Stimulated activated CD8-positive, alpha-beta memory T cell treated with anti-CD3 and anti-CD28 coated beads, Interleukin-2, amount 100 ng/mL, for 48 hours (primary cell): ENCODE data around the gene KRTAP2-2.
"Not testable (repeated sequence)": the region's sequence is repeated elsewhere in the genome, so short reads cannot be mapped to it uniquely, and the experiment has no call there.

Source experiments
- DNase-seq, 2 donors: peaks; one replicate each; pipeline ENCODE4 v3.0.0-alpha.2; 2020; ENCODE audit warnings: low read depth in 2 of 2

The KRTAP2-2 gene

DNA sequence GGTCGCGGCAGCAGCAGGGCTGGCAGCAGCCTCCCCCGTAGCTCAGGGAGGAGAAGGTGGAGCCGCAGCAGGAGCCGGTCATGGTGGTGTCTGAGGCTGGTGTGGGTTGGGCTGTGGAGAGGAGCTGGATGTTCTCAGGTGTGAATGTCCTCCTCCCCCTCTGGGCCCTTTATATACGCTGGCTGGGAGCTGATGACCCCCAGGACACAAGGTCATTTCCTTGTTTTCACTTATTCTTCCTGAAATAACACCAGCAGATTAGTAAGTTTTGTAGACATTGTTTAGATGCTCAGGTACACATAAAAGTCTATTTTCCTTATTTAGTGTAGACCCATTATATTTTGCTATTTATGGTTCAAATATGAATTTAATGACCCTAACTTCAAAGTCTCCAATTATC is at the start of gene KRTAP2-2:
Gene KRTAP2-2, minus strand, starts transcription at position 101 of the 400 bp plus-strand sequence. Its CDS starts 19 bp downstream, at position 82.
- DNase-seq, result not testable (repeated sequence)

GRCh38 chr17:41104386-41105038 is 49.5 kb upstream of the KRTAP2-2 start:
- DNase-seq, result not testable (repeated sequence)

- DNase-seq, result no peak
Observed at GRCh38 chr17:41103896-41104295, 48.9 kb upstream of the KRTAP2-2 start.

DNA sequence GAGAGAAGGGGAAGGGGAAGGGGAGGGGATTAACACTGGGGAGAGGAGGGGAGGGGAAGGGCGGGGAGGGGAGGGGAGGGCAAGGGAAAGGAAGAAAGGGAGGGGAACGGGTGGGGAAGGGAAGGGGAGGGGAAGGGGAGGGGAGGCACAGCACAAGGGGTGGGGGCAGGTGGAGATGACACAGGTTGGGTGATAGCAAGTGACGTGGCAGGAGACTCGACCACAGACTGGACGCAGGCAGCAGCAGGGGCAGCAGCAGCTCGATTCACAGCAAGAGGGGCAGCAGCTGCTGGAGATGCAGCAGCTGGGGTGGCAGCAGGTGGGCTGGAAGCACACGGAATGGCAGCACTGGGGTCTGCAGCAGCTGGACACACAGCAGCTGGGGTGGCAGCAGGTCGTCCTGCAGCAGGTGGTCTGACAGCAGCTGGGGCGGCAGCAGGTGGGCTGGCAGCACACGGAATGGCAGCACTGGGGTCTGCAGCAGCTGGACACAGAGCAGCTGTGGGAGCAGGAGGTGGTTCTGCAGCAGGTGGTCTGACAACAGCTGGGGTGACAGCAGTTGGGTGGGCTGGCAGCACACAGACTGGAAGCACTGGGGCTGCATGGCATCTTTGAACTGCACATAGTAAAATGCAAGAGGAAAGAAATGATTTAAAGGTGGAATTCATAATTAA is 46.7 kb upstream of the KRTAP2-2 start, which contains the start of gene KRTAP4-16:
Gene KRTAP4-16, minus strand, starts transcription at position 624 of the 674 bp plus-strand sequence. Its CDS starts 0 bp downstream, at position 624.
- no peak for DNase-seq

DNA sequence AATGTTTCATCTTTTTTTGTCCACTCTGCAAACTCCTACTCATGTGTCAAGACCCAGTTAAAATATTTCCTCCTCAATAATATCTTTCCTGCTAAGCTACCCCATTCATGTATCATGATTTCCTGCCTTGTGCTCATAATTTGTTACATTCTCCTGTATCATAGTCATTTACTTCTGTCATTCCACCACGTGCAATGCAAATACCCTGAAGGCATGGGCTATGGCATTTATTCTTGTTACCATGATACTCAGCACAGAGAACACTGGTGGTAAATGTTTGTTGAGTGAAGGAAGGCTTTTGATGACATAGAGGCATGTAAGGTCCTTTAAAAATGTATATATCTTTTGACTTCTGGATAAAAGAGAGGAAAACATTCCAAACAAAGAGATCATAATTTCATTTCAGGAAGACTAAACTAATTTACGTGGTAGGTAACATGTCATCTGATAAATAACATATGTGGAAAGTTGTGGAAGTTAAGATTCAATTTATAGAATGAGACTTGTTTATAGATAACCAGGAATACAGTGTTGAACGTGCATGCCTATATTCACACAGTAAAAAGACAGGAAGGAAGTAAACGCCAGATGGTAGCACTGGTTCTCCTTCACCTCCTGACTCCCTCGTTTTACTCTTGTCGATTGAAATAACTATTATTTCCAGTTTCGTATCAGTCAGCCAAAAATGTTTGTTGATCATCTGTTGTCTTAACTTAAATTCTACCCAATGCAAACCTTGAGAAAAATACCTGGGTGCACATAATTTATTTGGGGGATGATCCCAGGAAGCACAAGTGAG is 44.9 kb upstream of the KRTAP2-2 start:
- DNase-seq, result not testable (repeated sequence)

GRCh38 chr17:41098481-41098880 is 43.5 kb upstream of the KRTAP2-2 start:
- no peak for DNase-seq

- no peak for DNase-seq
Observed at GRCh38 chr17:41098042-41098441, 43.0 kb upstream of the KRTAP2-2 start, which contains the start of gene KRTAP4-8. TSS of gene KRTAP4-8 (minus strand) at chr17:41098142. CDS start at chr17:41098084, 58 bp downstream.

GRCh38 chr17:41096055-41096454 is 41.0 kb upstream of the KRTAP2-2 start:
- DNase-seq, result no peak

GRCh38 chr17:41088760-41089352 is 33.8 kb upstream of the KRTAP2-2 start:
- not testable (repeated sequence) for DNase-seq

DNA sequence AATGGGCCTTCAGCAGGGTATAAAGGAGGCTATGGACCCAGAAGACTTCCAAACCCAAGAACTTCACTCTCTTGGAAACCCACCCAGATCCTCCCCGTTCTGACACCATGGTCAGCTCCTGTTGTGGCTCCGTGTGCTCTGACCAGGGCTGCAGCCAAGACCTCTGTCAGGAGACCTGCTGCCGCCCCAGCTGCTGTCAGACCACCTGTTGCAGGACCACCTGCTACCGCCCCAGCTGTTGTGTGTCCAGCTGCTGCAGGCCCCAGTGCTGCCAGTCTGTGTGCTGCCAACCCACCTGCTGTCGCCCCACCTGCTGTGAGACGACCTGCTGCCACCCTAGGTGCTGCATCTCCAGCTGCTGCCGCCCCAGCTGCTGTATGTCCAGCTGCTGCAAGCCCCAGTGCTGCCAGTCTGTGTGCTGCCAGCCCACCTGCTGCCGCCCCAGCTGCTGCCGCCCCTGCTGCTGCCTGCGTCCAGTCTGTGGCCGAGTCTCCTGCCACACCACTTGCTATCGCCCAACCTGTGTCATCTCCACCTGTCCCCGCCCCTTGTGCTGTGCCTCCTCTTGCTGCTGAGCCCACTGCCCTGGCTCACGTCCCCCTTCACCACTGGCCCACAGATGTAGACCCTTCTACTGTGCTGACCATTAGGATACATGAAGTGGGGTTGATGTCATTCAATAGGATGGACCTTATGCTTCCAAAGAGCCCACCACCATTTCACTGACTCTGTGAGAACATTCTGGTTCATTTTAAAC is 29.2 kb upstream of the KRTAP2-2 start, which contains the start of gene KRTAP4-7:
Gene KRTAP4-7, plus strand, starts transcription at position 51 of the 757 bp plus-strand sequence. Its CDS starts 57 bp downstream, at position 108.
- DNase-seq, result not testable (repeated sequence)

GRCh38 chr17:41083427-41083826 is 28.4 kb upstream of the KRTAP2-2 start:
- not testable (repeated sequence) for DNase-seq

- no peak for DNase-seq
Observed at GRCh38 chr17:41082626-41083025, 27.6 kb upstream of the KRTAP2-2 start.

DNA sequence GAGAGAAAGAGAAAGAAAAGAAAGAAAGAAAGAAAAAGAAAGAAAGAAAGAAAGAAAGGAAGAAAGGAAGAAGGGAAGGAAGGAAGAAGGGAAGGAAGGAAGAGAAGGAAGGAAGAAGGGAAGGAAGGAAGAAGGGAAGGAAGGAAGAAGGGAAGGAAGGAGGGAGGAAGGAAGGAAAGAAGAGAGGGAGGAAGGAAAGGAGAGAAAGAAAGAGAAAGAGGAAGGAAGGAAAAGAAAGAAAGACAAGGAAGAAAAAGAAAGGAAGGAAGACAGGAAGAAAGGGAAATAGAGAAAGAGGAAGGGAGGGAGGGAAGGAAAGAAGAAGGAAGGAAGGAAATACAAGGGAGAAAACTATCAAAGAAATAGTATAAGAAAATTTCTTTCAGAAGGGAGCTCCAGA is 21.8 kb upstream of the KRTAP2-2 start:
- DNase-seq, result no peak

GRCh38 chr17:41073676-41074075 is 18.6 kb upstream of the KRTAP2-2 start:
- DNase-seq, result no peak

DNA sequence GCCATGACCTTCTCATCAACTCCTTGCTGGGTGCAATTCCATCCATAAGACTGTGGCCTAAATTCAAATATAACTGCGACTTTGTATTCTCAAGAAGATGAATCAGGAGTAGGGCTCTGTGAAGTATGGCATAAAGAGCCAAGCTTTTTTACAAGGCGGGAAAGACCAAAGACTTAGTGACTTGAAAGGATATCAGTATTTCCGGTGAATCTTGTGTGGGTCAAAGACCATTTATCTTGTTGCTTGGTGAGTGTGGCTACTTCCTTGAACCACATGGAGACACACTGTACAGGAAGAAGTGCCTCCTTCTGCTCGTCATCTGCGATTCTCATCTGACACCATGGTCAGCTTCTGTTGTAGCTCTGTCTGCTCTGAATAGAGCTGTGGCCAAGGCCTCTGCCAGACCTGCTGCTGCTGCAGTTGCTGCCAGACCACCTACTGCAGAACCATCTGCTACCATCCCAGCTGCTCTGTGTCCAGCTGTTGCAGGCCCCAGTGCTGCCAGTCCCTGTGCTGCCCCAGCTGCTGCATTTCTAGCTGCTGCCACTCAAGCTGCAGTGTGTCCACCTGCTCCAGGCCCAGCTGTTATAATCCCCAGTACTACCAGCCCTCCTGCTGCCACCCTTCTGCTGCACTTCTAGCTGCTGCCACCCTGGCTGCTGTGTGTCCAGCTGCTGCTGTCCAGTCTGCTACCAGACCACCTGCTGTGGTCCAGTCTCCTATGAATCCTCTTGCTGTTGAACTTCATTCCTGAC is 16.8 kb upstream of the KRTAP2-2 start:
- no peak for DNase-seq

DNA sequence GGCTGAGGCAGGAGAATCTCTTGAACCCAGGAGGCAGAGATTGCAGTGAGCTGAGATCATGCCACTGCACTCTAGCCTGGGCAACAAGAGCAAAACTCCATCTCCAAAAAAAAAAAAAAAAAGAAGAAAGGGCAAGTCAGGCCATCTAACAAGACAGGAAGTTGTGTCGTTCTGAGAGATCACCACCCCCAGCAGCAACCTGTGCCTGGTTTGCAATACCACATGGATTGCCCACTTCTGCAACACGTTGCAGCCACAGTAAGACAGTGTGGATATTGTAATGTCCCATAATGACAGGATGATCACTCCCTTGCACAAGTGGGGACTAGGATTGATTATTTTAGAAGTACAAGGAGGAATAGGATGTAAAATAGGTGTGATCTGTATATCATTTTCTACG is 14.0 kb upstream of the KRTAP2-2 start:
- DNase-seq, result no peak

DNA sequence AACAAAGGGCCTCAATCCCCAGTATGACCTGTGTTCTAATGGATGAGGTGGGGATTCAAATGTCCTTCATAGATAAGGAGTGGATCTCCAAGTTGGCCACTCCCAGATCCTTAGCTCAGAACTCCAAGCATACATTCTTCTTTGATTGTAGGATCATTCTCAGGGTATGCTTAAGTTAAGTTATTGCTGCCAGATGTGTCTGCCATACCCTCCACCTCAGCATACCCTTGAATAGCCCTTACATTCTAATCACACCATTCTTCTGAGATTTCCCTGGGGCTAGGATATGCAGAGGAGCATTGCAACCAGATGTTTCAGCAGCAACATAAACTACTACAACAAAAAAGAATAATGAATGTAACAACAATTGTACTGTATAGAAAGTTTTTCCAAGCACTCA is 12.3 kb upstream of the KRTAP2-2 start:
- no peak for DNase-seq

GRCh38 chr17:41065829-41066624 is 11.0 kb upstream of the KRTAP2-2 start, which contains the start of gene KRTAP2-4:
TSS of gene KRTAP2-4 (minus strand) at chr17:41065879. CDS start at chr17:41065845, 34 bp downstream.
- DNase-seq, result no peak

DNA sequence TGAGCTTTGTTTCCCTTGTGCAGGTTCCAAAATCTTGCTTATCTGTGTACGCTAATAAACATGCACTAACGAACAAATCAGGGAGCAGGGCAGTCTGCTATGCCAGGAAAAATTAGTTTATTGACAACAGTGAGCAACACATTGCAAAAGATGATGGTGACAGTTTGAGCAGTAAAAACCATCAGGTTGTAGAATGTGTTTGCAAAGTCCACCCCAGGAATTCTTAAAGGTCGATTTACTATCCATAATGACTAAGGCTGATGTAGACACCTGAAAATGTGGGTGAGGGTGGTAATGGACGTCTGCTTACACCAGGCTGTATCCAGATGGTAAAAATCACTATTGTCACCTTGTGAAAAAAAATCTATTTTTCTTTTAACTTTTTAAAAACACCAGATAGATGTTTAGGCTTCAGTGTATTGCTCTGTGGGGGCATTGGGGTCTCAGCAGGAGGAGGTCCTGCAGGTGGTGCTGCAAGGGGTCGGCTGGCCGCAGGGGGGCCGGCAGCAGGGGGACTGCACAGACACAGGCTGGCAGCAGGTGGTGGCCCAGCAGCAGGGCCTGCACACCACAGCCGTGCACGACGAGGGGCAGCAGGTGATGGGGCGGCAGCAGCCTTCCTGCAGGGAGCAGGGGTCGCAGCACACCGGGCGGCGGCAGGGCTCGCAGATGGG is 10.1 kb upstream of the KRTAP2-2 start:
- DNase-seq, result not testable (repeated sequence)
